ENCODE data around the gene PLIN5.

Gene PLIN5

DNA sequence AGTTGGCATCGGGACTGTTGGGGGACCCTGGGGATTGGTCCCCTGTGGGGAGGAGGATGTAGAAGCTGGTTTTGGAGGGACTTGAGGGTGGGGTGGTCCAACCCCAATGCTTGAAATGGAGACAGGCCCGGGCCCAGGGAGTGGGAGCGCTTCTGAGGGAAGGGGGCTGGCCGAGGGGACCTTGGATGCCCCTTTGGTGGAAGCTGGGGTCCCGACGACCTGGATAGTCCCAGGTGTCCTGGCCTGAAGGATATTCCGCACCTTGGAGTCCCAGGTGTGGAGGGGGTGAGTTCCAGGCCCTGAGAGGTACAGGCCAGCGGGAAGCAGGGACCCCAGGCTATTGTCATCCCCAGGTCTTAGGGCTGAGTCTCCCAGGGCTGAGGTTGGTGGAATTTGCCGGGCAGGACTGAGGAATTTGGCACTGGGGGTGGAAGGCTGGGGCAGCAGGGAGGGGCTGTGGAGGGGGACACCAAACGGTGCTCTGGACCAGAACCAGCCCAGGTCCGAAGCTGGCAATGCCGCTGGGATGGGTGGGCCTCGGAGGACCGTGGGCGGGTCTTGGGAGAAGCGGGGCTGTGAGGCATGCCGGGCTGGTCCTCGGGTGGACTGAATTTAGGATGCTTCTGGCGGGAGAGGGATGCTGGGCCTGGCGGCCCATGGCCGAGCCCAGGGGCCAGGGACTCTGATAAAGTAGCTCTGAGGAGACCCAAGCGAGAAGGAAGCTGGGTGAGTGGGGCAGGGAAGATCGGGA, 61.1 kb downstream of the PLIN5 start:
- no peak for DNase-seq (ENCODE audit: extremely low spot score)
- CTCF ChIA-PET: interaction anchor here (0.9 to 1.0 kb wide), 2 partner anchors 9 to 74 kb away, joined by 3 read pairs; partner anchors contain the start of gene SH3GL1
- TF ChIP-seq, protein P1, sequence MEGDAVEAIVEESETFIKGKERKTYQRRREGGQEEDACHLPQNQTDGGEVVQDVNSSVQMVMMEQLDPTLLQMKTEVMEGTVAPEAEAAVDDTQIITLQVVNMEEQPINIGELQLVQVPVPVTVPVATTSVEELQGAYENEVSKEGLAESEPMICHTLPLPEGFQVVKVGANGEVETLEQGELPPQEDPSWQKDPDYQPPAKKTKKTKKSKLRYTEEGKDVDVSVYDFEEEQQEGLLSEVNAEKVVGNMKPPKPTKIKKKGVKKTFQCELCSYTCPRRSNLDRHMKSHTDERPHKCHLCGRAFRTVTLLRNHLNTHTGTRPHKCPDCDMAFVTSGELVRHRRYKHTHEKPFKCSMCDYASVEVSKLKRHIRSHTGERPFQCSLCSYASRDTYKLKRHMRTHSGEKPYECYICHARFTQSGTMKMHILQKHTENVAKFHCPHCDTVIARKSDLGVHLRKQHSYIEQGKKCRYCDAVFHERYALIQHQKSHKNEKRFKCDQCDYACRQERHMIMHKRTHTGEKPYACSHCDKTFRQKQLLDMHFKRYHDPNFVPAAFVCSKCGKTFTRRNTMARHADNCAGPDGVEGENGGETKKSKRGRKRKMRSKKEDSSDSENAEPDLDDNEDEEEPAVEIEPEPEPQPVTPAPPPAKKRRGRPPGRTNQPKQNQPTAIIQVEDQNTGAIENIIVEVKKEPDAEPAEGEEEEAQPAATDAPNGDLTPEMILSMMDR (IDR thresholded peaks at IDR 0.05; ENCODE audit: control extremely low read depth, extremely low read depth, low read depth, missing control alignments): no peak
- POLR2A ChIA-PET: interaction anchor here (0.5 kb wide), 1 partner anchor 93 kb away, joined by 4 read pairs; no protein-coding TSS in a partner anchor

DNA sequence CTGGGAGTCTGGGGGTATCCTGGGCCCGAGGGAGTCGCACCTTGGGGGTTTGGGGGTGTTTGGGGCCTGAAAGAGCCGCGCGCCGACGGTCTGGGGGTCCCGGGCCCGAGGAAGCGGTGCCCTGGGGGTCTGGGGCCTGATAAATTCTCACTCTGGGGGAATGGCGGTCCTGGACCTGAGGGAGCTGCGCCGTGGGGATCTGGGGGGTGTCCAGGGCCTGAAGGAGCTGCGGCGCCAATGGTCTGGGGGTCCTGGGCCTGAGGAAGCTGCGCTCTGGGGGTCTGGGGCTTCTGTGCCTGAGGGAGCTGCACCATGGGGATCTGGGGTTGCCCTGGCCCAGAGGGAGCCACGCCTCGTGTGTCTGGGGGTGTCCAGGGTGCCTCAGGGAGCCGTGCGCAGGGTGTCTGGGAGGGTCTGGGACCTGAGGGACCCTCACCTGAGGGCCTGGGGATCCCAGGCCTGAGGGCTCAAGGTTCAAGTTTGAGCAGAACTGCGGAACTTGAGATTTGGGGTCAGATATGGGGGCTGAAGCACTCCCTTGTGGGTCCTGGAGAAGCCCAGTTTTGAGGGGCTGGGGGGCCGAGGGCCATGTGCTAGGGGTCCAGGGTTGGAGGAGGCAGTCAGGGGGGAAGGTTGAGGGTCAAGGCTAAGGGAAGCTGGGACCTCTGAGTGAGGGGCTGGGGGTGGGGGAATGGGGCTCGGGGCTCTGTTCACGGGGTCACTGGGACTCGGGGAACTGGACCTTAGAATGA, 61.8 kb downstream of the PLIN5 start:
- TF ChIP-seq, protein P1 (IDR thresholded peaks at IDR 0.05; ENCODE audit: control extremely low read depth, extremely low read depth, low read depth, missing control alignments): no peak
- DNase-seq (ENCODE audit: extremely low spot score): no peak
- POLR2A ChIA-PET: no interaction called here
- CTCF ChIA-PET: no interaction called here

Measured in GM10248 (cell line).